Naive thymus-derived CD4-positive, alpha-beta T cell (primary cell): Measurements from ENCODE around the gene UBE2D2. TPM values are rescaled to one million over a fixed set of nuclear protein-coding genes. Genes with fewer than 3 reads are reported as not detected.

Source experiments
- polyA plus RNA-seq, 2 donors: library from polyadenylated mRNA; unstranded; fragments of 300-500 nt; fragmentation: Illumina TruSeq; gene quantifications; one replicate each; pipeline ENCODE4 v1.2.3, GENCODE V29; 2021
- total RNA-seq, 6 experiments: library from RNA in 5 of 6; stranded (reverse) in 5 of 6; gene quantifications; 1 replicate in 5 of 6; 2 replicates in 1 of 6; pipeline ENCODE4 v1.2.3 and lab custom pipeline; 2021 to 2026

The UBE2D2 gene
- total and polyA plus RNA-seq, 7 experiments from 2014 or later = 145 to 343 (median 210) TPM

Other genes starting within 250 kb of the UBE2D2 start
- 100 to 1,000 TPM in 3 of 5 experiments, 10 to 100 TPM in 2; 88.8 to 121 (median 106) TPM for gene PAIP2, start 219.5 kb upstream of the UBE2D2 start, total RNA-seq
- 100 to 1,000 TPM; 374 to 417 TPM for gene PAIP2, start 219.5 kb upstream of the UBE2D2 start, polyA plus RNA-seq
- gene SLC23A1, start 178.0 kb upstream of the UBE2D2 start, total RNA-seq = 1 to 10 TPM in 1 of 5 experiments, not detected in 4; 4.7 TPM
- gene SLC23A1, start 178.0 kb upstream of the UBE2D2 start, polyA plus RNA-seq = not detected
- gene MZB1, start 171.4 kb upstream of the UBE2D2 start, total RNA-seq = 10 to 100 TPM in 3 of 5 experiments, under 1 TPM in 2; 0.60 to 70.6 (median 12.8) TPM
- under 1 TPM; 0.25 to 0.80 TPM for gene MZB1, start 171.4 kb upstream of the UBE2D2 start, polyA plus RNA-seq
- 1 to 10 TPM in 2 of 5 experiments, under 1 TPM in 3; 0.58 to 4.9 (median 0.97) TPM for gene PROB1, start 166.2 kb upstream of the UBE2D2 start, total RNA-seq
- under 1 TPM in 1 of 2 donors, not detected in 1; 0.26 TPM for gene PROB1, start 166.2 kb upstream of the UBE2D2 start, polyA plus RNA-seq
- 1 to 10 TPM; 4.4 to 7.6 (median 5.8) TPM for gene SPATA24, start 157.2 kb upstream of the UBE2D2 start, total RNA-seq
- 1 to 10 TPM; 4.6 to 6.6 TPM for gene SPATA24, start 157.2 kb upstream of the UBE2D2 start, polyA plus RNA-seq
- gene DNAJC18, start 121.8 kb upstream of the UBE2D2 start, total RNA-seq = 1 to 10 TPM; 2.2 to 9.7 (median 4.9) TPM
- gene DNAJC18, start 121.8 kb upstream of the UBE2D2 start, polyA plus RNA-seq = 1 to 10 TPM; 3.8 to 6.8 TPM
- under 1 TPM in 3 of 5 experiments, not detected in 2; 0.37 to 0.73 (median 0.38) TPM for gene ECSCR, start 98.6 kb upstream of the UBE2D2 start, total RNA-seq
- gene ECSCR, start 98.6 kb upstream of the UBE2D2 start, polyA plus RNA-seq = under 1 TPM in 1 of 2 donors, not detected in 1; 0.19 TPM
- under 1 TPM in 3 of 5 experiments, not detected in 2; 0.14 to 0.99 (median 0.27) TPM for gene SMIM33, start 90.3 kb upstream of the UBE2D2 start, total RNA-seq
- gene SMIM33, start 90.3 kb upstream of the UBE2D2 start, polyA plus RNA-seq = under 1 TPM; 0.09 to 0.64 TPM
- gene STING1, start 78.6 kb upstream of the UBE2D2 start, total RNA-seq = 100 to 1,000 TPM; 124 to 213 (median 130) TPM
- gene STING1, start 78.6 kb upstream of the UBE2D2 start, polyA plus RNA-seq = 100 to 1,000 TPM in 1 of 2 donors, 10 to 100 TPM in 1; 84.6 to 150 TPM
- 10 to 100 TPM in 1 of 5 experiments, 1 to 10 TPM in 3, under 1 TPM in 1; 0.73 to 21.4 (median 3.5) TPM for gene CXXC5, start 87.0 kb downstream of the UBE2D2 start, total RNA-seq
- gene CXXC5, start 87.0 kb downstream of the UBE2D2 start, polyA plus RNA-seq = 1 to 10 TPM; 1.7 to 2.2 TPM
- under 1 TPM in 2 of 5 experiments, not detected in 3; 0.05 to 0.42 TPM for gene PSD2, start 234.5 kb downstream of the UBE2D2 start, total RNA-seq
- gene PSD2, start 234.5 kb downstream of the UBE2D2 start, polyA plus RNA-seq = not detected